ENCODE measurements around the gene ERRFI1. TPM values are rescaled to one million over a fixed set of nuclear protein-coding genes. Genes with fewer than 3 reads are reported as not detected.

ERRFI1 gene
- total RNA-seq, 1 donor: 70.4 TPM

DNA sequence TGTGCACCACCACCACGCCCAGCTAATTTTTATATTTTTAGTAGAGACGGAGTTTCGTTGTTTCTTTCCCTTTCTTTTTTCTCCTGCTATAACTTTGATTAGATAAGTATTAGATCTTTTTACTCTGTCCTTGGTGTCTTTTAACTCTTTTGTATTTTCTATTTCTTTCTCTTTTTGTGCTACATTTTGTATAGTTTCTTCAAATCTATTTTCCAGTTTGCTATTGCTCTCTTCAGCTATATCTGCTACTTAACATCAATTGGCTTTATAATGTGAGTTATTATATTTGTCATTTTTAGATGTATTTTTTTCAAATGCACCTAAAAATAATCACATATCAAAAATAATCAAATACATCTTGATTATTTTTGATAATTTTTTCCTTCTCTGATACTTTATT, 16.0 kb upstream of the ERRFI1 start:
- no peak overlapping the region for H3K4me3 ChIP-seq (ENCODE audit: low read depth, low read length)
- no peak for DNase-seq (ENCODE audit: low read depth)
- TF ChIP-seq, protein P1, sequence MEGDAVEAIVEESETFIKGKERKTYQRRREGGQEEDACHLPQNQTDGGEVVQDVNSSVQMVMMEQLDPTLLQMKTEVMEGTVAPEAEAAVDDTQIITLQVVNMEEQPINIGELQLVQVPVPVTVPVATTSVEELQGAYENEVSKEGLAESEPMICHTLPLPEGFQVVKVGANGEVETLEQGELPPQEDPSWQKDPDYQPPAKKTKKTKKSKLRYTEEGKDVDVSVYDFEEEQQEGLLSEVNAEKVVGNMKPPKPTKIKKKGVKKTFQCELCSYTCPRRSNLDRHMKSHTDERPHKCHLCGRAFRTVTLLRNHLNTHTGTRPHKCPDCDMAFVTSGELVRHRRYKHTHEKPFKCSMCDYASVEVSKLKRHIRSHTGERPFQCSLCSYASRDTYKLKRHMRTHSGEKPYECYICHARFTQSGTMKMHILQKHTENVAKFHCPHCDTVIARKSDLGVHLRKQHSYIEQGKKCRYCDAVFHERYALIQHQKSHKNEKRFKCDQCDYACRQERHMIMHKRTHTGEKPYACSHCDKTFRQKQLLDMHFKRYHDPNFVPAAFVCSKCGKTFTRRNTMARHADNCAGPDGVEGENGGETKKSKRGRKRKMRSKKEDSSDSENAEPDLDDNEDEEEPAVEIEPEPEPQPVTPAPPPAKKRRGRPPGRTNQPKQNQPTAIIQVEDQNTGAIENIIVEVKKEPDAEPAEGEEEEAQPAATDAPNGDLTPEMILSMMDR (IDR thresholded peaks at IDR 0.05; ENCODE audit: insufficient read depth, low read depth, low read length): no peak

DNA sequence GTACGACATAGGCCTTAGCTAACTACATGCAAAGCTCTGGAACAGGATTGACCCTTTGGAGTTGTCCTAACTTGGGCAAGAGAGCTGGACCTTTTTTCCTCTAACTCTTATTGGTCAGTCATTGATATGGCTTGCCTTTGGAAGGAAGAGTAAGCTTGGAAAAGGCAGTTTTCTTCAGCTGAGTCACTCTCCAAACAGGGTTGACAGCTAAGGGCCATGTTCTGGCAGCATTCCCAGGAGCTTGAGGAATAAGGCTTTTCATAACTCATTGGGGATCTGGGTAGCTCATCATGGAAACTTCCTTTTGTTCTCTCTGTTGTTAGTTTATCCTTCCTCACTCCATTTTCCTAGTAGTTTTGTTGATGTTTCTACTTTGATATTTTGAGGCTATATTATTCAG, 14.5 kb upstream of the ERRFI1 start:
- TF ChIP-seq, protein P1 (IDR thresholded peaks at IDR 0.05; ENCODE audit: insufficient read depth, low read depth, low read length): no peak
- no peak overlapping the region for H3K4me3 ChIP-seq (ENCODE audit: low read depth, low read length)
- peak; percentile 98 for DNase-seq (ENCODE audit: low read depth)

DNA sequence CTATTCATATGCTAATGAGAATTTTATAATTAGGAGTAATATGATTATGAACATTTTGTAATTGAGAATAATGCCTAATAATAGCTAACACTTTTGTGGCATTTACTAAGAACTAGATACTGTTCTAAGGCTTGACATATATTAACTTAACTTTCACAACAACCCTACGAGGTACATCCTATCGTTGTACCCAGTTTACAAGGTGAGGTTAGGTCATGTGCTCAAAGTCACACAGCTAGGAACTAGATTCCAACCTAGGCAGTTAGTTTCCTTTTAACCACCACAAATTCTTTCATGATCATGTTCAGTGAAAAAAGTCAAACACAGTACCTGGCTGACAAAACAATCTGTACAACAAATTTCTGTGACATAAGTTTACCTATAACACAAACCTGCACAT, 13.0 kb upstream of the ERRFI1 start:
- H3K4me3 ChIP-seq (ENCODE audit: low read depth, low read length): no peak overlapping the region
- TF ChIP-seq, protein P1 (IDR thresholded peaks at IDR 0.05; ENCODE audit: insufficient read depth, low read depth, low read length): no peak
- no peak for DNase-seq (ENCODE audit: low read depth)

GRCh38 chr1:8035289-8035688, 9.2 kb upstream of the ERRFI1 start:
- TF ChIP-seq, protein P1 (IDR thresholded peaks at IDR 0.05; ENCODE audit: insufficient read depth, low read depth, low read length): no peak
- no peak for DNase-seq (ENCODE audit: low read depth)
- H3K4me3 ChIP-seq (ENCODE audit: low read depth, low read length): no peak overlapping the region

DNA sequence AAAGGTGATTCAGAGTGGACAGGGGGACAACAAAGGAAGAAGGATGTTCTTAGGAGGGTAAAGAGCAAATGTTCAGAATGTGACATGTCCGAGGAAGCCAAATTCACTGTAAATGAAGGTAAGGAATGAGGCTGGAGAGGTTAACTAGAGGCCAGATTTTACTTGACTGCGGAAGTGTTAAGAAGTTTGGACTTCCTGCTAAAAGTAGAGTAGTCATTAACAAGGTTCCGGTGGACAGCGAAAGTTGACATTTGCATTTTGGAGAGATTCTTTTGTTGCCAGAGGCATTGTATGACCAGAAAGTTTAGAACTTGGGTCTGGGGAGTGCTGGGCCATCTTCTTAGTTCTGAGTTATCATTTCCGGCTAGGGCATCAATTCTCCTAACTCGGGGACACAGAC, 7.2 kb upstream of the ERRFI1 start:
- no peak for DNase-seq (ENCODE audit: low read depth)
- TF ChIP-seq, protein P1 (IDR thresholded peaks at IDR 0.05; ENCODE audit: insufficient read depth, low read depth, low read length): no peak
- H3K4me3 ChIP-seq (ENCODE audit: low read depth, low read length): no peak overlapping the region

DNA sequence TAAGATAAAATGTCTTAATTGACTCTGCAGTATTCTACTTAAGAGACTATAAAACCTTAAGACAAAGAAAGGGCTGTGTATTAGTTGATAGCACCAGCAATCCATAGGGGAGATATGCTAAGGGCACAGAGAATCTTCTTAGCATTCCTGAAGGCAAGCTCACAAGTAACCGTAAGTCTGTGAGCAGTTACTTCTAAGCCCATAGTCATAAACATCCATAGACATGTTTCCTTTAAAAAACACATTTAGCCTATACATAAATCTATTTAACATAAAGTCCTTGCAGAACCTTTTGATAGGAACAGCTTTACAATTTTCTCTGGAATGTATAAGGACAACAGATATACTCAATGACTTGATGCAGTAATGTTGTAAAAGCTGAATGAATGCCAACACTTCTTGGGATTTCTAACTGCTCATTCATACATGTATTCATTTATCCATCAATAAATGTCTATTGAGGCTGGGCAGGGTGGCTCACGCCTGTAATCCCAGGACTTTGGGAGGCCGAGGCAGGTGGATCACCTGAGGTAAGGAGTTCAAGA, 6.3 kb upstream of the ERRFI1 start:
- no peak overlapping the region for H3K4me3 ChIP-seq (ENCODE audit: low read depth, low read length)

More for the DNA sequence above, 6.3 kb upstream of the ERRFI1 start:
- TF ChIP-seq, protein P1 (IDR thresholded peaks at IDR 0.05; ENCODE audit: insufficient read depth, low read depth, low read length): no peak
- DNase-seq (ENCODE audit: low read depth): peak; percentile 86
